Spleen (tissue), 11 donors: ENCODE results near the gene WHAMM. TPM values are rescaled to one million over a fixed set of nuclear protein-coding genes. Genes with fewer than 3 reads are reported as not detected.

Experiments
- DNase-seq: peaks from one replicate; pipeline ENCODE4 v3.0.0-alpha.2; 2020
- H3K27ac ChIP-seq, 8 donors: fragments of 200-600 bp; sonication (generic) in 7 of 8; 1 replicate in 4 of 8; 2 replicates in 4 of 8; pipeline versions ENCODE4 v1.5.0 to v1.8.0; 2016 to 2021; ENCODE audit warnings: inconsistent platforms in 4 of 8, mild to moderate bottlenecking in 4 of 8, moderate library complexity in 1 of 8
- H3K27me3 ChIP-seq, 7 donors: fragments of 200-600 bp; sonication (generic) in 6 of 7; replicated peaks in 1 of 7; 1 replicate in 4 of 7; 2 replicates in 3 of 7; pipeline versions ENCODE4 v1.5.0 to v1.8.0; 2016 to 2021; ENCODE audit warnings: inconsistent platforms in 3 of 7, mild to moderate bottlenecking in 1 of 7
- H3K36me3 ChIP-seq, 6 donors: fragments of 200-600 bp; sonication (generic) in 5 of 6; 1 replicate in 4 of 6; 2 replicates in 2 of 6; pipeline versions ENCODE4 v1.5.0 to v1.8.0; 2016 to 2021; ENCODE audit warnings: inconsistent platforms in 2 of 6
- H3K4me1 ChIP-seq, 6 donors: fragments of 200-600 bp; sonication (generic) in 5 of 6; 1 replicate in 3 of 6; 2 replicates in 3 of 6; pipeline versions ENCODE4 v1.5.0 to v1.8.0; 2016 to 2021; ENCODE audit warnings: inconsistent platforms in 3 of 6
- H3K4me3 ChIP-seq, 8 donors: fragments of 200-600 bp; sonication (generic) in 7 of 8; 1 replicate in 4 of 8; 2 replicates in 4 of 8; pipeline versions ENCODE4 v1.5.0 to v1.8.0; 2016 to 2021; ENCODE audit warnings: inconsistent platforms in 4 of 8, mild to moderate bottlenecking in 4 of 8, moderate library complexity in 2 of 8
- H3K9me3 ChIP-seq, 8 donors: fragments of 200-600 bp; sonication (generic) in 7 of 8; 1 replicate in 4 of 8; 2 replicates in 4 of 8; pipeline versions ENCODE4 v1.5.0 to v1.8.0; 2016 to 2021; ENCODE audit warnings: inconsistent platforms in 4 of 8
- POLR2A ChIP-seq, 3 donors: fragments of 450-650 bp; IDR thresholded peaks; one replicate each; pipeline ENCODE4 v1.5.1; 2017; ENCODE audit warnings: antibody characterized with exemption in 3 of 3, mild to moderate bottlenecking in 1 of 3
- POLR2AphosphoS5 ChIP-seq, 3 donors: sonication (generic); formaldehyde crosslinking; IDR thresholded peaks; one replicate each; pipeline ENCODE4 v1.5.1; 2017; ENCODE audit warnings: antibody characterized with exemption in 3 of 3
- WGBS, 5 donors: extraction: QIAGEN DNeasy Blood & Tissue Kit in 3 of 5; methylation state at CpG; one replicate each; pipeline versions ENCODE4 v1.1.5 to v1.1.7; 2013 to 2018; 5-methylcytosine and 5-hydroxymethylcytosine counted together
- intact Hi-C: fragments of 100-400 bp; cut with DNase I; formaldehyde crosslinking; loops from one replicate; pipeline ENCODE4 v1.15.0; 2023; ENCODE audit warnings: low total_unique reads
- polyA plus RNA-seq, 3 donors: library from polyadenylated mRNA; stranded (reverse); fragments of 200-250 nt; gene quantifications; one replicate each; pipeline ENCODE4 v1.2.1, GENCODE V29; 2013
- total RNA-seq, 7 donors: library from RNA; depleted of rRNA in 3 of 7; stranded (reverse); fragments of >200 nt in 3 of 7; fragmentation: NEBNext Ultra II Directional in 4 of 7; extraction: Animal tissue kit (Norgen Biotek cat#: 25700) in 4 of 7; gene quantifications; one replicate each; pipeline versions ENCODE4 v1.1.0 to v1.2.1, GENCODE V29; 2016 to 2021
- TF ChIP-seq, protein P1 (sequence below), 11 experiments: fragments of 200-600 bp in 7 of 11; fragments of 450-650 bp in 4 of 11; sonication (generic) in 4 of 11; IDR thresholded peaks in 8 of 11; conservative IDR thresholded peaks in 3 of 11; 1 replicate in 7 of 11; 2 replicates in 4 of 11; pipeline versions ENCODE4 v1.4.0 to v1.8.0; 2016 to 2021; ENCODE audit warnings: antibody characterized with exemption in 11 of 11, inconsistent platforms in 4 of 11, mild to moderate bottlenecking in 1 of 11
- donor health status: healthy with polysubstance abuse.
- donor health status: DM: no; HTN: no; CAD: no; lungs with moderate emphysema.
- donor health status: DM: no; HTN: no; CAD: no.
- donor health status: Bipolar disorder and iron deficiency.
- donor health status: healthy.
- donor health status: DM: no; HTN: no; CAD: no.
- donor health status: DM: yes; HTN: yes; CAD: no.

Gene WHAMM
- total and polyA plus RNA-seq, 10 donors = 3.3 to 14.1 (median 11.9) TPM

- H3K4me3 ChIP-seq = no peak overlapping the region
- H3K36me3 ChIP-seq = no peaks in the 10 kb centered on the region
- H3K4me1 ChIP-seq = peaks cover 0 to 16% (median 7%) of the 10 kb centered on the region in 6 donors
- 17 to 65% (median 38%) methylated on average over 1 of the region's 1 CpG; no CpG with 5 or more reads in 1 of the 5 donors for WGBS, 5 donors
- H3K27me3 ChIP-seq = no peaks in the 10 kb centered on the region
- TF ChIP-seq, protein P1, sequence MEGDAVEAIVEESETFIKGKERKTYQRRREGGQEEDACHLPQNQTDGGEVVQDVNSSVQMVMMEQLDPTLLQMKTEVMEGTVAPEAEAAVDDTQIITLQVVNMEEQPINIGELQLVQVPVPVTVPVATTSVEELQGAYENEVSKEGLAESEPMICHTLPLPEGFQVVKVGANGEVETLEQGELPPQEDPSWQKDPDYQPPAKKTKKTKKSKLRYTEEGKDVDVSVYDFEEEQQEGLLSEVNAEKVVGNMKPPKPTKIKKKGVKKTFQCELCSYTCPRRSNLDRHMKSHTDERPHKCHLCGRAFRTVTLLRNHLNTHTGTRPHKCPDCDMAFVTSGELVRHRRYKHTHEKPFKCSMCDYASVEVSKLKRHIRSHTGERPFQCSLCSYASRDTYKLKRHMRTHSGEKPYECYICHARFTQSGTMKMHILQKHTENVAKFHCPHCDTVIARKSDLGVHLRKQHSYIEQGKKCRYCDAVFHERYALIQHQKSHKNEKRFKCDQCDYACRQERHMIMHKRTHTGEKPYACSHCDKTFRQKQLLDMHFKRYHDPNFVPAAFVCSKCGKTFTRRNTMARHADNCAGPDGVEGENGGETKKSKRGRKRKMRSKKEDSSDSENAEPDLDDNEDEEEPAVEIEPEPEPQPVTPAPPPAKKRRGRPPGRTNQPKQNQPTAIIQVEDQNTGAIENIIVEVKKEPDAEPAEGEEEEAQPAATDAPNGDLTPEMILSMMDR (IDR thresholded peaks at IDR 0.05 in 8 of 11, conservative IDR thresholded peaks at IDR 0.05 in 3 of 11) = no peak
- TF ChIP-seq POLR2A (IDR thresholded peaks at IDR 0.05) (no peak), POLR2AphosphoS5 (IDR thresholded peaks at IDR 0.05) (no peak)
- DNase-seq = no peak
- no peak overlapping the region for H3K27ac ChIP-seq
- no peaks in the 10 kb centered on the region for H3K9me3 ChIP-seq
- intact Hi-C loops = no loop called here
Observed at GRCh38 chr15:82802497-82802896, 6.9 kb upstream of the WHAMM start.

DNA sequence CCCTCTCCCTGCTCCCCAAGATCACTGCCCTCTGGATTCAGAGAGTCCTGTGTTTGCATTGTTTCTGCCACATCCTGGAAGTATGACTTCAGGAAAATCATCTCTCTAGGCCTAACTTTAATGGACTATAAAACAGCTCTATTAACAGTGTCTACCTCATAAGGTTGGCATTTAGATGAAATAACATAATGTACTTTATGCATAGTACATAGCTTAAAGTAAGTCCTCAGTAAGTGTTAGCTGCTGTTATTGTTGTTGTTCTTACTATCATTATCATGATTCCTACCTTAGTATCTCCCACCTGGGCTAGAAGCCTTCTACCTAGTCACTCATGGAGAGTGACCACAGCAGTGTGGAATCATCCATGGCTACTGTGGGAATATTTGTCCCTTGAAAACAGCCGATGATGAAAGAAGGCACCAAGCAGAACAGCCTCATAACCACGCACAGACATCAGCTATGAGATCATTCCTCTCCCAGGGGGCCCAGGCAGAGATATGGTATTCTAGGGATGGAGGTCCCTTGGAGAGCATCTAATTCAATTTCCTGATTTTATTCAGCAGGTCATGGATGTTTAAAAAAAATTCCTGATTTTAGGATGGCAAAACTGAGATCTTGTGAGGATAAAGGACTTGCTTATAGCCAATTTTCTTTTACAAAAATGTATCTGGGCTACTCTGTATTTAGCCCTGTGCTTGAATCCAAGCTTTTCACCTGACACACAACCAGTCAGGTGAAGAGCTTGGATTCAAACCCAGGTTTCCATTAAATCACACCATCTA, 5.4 kb upstream of the WHAMM start:
- Histone ChIP-seq H3K27me3 (no peaks in the 10 kb centered on the region), H3K27ac (no peak overlapping the region), H3K4me3 (no peak overlapping the region), H3K9me3 (no peaks in the 10 kb centered on the region), H3K4me1 (peaks cover 4 to 21% (median 11%) of the 10 kb centered on the region in 6 donors), H3K36me3 (no peaks in the 10 kb centered on the region)
- no peak for DNase-seq
- WGBS, 5 donors = 82 to 94% (median 86%) methylated on average over 2 of the region's 2 CpGs
- TF ChIP-seq, protein P1 (IDR thresholded peaks at IDR 0.05 in 8 of 11, conservative IDR thresholded peaks at IDR 0.05 in 3 of 11) = no peak
- intact Hi-C loops = no loop called here

GRCh38 chr15:82804575-82804949, 4.9 kb upstream of the WHAMM start:
- TF ChIP-seq, protein P1 (IDR thresholded peaks at IDR 0.05 in 8 of 11, conservative IDR thresholded peaks at IDR 0.05 in 3 of 11) = no peak
- TF ChIP-seq POLR2A (IDR thresholded peaks at IDR 0.05) = no peak
- TF ChIP-seq POLR2AphosphoS5 (IDR thresholded peaks at IDR 0.05) = no peak
- Histone ChIP-seq H3K4me1 (peaks cover 4 to 25% (median 14%) of the 10 kb centered on the region in 6 donors), H3K27me3 (no peaks in the 10 kb centered on the region), H3K27ac (no peak overlapping the region), H3K36me3 (no peaks in the 10 kb centered on the region), H3K4me3 (no peak overlapping the region), H3K9me3 (no peaks in the 10 kb centered on the region)
- WGBS, 5 donors = 72 to 83% (median 72%) methylated on average over 1 of the region's 1 CpG
- no peak for DNase-seq
- intact Hi-C loops = no loop called here

DNA sequence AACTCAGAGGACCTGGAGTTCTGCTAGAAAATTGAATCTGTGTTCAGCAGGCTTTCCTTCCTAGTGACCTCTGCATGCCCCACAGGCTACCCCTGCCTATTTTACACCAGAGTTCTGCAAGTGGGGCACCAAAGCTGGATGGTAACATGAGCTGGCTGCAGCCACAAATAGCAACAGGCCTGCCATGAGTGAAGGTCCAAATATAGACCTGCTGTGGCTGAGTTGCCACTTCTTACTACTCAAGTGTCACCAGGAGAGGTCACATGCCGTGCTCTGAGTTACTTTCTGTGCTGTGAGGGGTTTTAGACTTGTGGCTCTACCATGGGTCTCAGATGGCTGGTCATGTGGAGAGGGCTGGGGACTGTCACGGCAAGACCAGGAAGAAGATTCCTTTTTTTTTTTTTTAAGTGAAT, 3.4 kb upstream of the WHAMM start, which contains the start of gene FSD2:
TSS of gene FSD2 (minus strand) at position 76 of the 413 bp plus-strand sequence. CDS start 18,679 bp downstream, outside the sequence.
- Histone ChIP-seq H3K36me3 (no peaks in the 10 kb centered on the region), H3K4me3 (no peak within 1 kb of the TSS), H3K9me3 (no peaks in the 10 kb centered on the region), H3K27me3 (no peaks in the 10 kb centered on the region), H3K4me1 (peaks cover 4 to 30% (median 15%) of the 10 kb centered on the region in 6 donors), H3K27ac (peak within 1 kb of the TSS in 5 of 8 donors; percentile 4 to 61 (median 9))
- DNase-seq = no peak
- intact Hi-C loops = no loop called here
- TF ChIP-seq POLR2AphosphoS5 (IDR thresholded peaks at IDR 0.05) = no peak
- no peak for TF ChIP-seq POLR2A (IDR thresholded peaks at IDR 0.05)
- TF ChIP-seq, protein P1 (IDR thresholded peaks at IDR 0.05 in 8 of 11, conservative IDR thresholded peaks at IDR 0.05 in 3 of 11) = no peak
- 47 to 75% (median 63%) methylated on average over 2 of the region's 2 CpGs for WGBS, 5 donors
